HL-60/S4 treated with retinoic acid at 250 ng/mL for 4 days and 3 days (cell line): Measurements from ENCODE around the gene LILRB3.
"Not testable (repeated sequence)": the region's sequence is repeated elsewhere in the genome, so short reads cannot be mapped to it uniquely, and the experiment has no call there.

Experiments used
- in situ Hi-C: fragments of 300-500 bp; cut with MboI; formaldehyde crosslinking; loops from 2 replicates; pipeline ENCODE4 v1.7.0; 2022; ENCODE audit warnings: low sequenced_read_pairs

The LILRB3 gene

DNA sequence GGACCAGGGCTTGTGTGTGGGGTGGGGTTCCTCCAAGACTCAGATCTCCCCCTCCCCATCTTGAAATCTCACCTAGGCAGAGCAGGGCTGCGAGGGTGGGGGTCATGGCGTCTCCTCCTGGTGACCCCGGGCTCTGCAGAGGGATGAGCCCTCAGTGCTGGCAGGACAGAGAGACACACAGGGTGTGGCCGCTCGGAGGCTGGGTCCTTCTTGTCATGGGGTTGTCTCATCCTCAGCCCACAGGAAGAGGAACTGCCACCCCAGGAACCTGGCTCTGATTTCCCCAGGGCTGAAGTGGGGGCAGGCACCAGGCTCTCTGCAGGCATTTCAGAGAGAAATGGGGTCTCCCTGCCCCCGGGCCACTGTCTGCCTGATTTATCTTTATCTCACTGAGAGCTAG, 19.8 kb upstream of the LILRB3 start, which contains the start of gene LILRA6:
TSS of gene LILRA6 (minus strand) at position 145 of the 400 bp plus-strand sequence.
- in situ Hi-C loops, result not testable (repeated sequence)

DNA sequence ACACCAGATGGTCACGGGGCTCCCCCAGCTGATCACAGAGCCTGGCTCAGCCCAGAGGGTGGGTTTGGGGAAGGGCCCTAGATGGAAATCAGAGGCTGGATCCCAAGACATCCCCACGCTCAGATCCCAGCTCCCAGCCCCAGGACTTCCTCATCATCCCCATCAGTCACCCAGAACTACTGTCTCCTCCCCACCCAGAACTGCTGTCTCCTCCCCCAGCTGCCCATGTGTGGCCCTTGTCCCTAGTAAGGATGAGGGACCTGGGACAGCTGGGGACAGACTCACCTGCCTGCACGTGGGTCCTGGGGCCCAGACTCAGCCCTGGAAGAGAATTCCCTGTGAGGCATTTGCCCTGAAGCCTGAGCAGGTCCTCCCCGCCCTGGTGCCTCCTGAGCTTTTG, 19.4 kb upstream of the LILRB3 start:
- in situ Hi-C loops, result not testable (repeated sequence)

DNA sequence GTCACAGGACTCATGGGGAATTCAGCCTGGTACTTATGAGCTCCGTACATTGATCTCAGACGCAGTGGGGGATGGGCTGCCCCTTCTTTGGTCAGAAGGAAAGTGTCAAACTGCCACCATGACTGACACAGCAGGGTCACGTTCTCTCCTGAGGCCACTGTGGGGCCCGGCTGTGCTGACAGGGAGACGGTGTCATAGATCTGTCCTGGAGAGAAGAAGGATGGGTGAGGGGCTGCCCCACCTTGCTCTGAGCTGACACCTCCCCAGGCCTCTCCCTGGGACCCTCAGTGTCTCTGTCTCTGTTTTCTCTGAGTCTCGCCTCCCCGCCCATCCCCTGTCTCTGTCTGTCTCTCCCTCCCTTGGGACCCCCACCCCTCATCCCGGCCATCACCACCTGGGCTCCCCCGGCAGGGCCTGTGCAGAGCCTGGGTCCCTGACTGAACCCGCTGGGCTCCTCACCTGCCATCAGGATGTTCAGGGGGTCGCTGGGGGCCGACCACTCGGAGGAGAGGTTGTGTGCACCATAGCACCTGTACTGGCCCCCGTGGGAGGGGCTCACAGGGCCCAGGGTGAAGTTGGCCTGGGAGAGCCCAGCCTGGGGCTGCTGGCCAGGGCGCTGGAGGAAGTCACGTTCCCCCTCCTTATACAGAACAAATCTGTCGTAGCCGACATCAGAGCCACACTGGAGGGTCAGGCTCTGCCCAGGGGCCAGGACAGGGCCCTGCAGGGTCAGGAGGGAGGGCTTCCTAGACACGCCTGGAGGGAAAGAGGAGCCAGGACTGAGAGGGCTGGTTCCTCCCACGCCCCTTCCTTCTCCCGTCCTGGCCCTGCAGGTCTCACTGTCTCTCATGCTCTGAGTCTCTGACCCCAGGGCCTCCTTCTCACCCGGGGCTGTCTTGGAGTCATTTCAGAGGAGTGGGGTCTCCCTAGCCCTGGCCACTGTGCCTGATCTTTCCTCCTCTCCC, 17.8 kb upstream of the LILRB3 start:
- in situ Hi-C loops, result not testable (repeated sequence)

DNA sequence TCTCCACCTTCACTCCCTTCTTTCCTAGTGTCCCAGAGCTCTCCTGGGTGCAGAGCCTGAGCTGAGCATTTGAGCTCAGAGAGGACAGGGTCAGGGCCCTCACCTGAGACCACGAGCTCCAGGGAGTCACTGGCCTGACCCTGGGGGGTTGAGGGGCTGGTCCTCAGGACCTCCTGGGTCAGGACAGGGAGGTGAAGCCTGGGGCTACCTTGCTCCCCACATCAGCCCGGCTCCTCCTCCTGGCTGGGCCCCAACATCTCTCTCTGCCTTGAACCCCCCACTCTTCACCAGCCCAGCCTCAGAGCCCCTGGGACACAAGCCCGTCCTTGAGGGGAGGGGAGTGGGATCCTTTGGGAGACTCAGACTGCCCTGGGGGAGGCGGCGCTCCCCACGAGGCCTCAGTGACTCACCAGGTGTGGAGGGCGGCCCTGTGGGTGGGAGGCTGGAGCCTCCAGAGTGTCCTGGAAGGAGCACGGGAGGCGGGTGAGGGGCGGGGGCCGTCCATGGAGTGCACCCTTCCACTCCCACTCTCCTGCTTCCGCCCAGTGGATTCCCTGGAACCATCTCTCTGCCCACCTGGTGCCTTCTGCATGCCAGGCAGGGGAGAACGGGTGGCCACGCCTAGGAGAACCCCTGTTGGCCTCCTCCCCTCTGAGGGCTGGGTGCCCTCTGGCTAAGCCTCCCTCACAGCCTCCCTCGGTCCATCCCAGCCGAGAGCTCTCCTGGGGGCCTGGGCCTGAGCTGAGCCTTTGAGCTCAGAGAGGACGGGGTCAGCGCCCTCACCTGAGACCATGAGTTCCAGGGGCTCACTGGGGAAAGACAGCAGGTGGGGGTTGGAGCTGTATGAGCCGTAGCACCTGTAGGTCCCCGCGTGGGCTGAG, 16.9 kb upstream of the LILRB3 start:
- in situ Hi-C loops, result not testable (repeated sequence)

DNA sequence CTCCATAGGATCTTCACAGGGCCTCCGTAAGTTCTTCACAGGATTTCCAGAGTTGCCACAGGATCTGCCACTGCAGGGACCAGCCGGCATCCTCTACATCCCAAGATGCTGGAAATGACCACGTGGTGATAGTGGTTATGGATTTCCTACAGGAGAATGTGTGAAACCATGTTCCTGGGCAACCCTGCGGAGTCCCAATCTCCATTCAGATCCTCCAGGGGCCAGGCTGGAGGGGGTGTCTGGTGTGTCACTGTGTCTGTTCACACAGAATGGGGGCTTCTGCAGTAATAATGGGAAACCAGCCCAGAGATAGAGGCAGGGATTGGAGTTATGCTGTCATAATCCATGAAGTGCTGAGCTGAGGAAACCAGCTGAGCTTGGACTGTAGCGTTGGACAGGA, 11.1 kb upstream of the LILRB3 start:
- in situ Hi-C loops, result no loop called here

DNA sequence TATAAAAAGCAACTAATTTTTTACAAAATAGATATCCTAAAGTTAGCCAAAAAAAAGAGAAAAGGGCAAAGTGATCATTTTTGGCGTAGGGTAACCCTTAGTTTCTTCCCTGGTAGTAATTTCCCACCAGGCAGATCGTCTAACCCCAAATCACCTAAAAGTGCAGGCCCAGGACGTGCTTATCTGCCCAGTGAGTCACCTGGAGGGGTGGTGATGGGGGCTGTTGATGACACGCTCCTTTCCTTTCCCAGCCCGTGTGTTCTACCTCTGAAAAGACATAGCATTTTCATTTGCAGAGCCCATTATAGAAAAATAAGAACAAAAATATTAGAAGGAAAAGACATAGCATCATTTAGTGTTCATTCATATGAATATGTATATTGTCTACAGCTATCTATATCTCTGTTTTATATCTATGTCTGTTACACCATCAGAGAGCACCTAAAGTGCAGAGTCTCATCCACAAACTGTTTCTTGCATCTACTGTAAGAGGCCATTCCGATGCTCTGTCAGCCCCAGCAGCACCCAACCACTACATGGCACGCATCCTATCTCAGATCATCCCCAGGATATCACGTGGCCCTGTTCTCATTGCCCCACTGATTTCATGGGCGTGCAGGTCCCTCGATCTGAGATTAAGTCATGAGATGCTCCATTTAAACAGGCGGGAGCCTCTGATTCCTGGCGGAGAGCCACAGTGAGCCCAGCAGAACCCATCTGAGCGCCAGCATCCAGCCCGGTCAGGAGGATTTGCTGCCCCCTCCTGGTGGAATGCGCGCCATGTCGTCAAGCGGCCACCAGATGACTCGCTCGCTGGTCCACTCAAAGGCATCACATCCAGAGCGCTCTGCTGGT, 8.5 kb upstream of the LILRB3 start:
- in situ Hi-C loops, result no loop called here

DNA sequence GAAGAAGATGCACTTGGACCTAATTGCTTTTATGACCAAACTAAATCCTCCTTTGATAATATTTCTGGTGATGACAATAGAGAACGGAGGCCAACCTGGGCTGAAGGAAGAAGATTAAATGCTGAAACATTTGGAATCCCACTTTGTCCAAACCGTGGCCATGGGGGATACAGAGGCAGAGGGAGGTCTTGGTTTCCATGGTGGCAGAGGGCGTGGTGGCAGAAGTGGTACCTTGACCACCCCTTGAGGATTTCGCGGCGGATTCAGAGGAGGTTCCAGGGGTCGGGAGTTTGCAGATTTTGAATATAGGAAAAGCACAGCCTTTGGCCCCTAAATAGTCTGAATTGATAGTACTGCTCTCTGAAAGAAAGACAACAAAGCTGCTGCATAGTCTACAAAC, 7.2 kb upstream of the LILRB3 start:
- in situ Hi-C loops, result no loop called here

DNA sequence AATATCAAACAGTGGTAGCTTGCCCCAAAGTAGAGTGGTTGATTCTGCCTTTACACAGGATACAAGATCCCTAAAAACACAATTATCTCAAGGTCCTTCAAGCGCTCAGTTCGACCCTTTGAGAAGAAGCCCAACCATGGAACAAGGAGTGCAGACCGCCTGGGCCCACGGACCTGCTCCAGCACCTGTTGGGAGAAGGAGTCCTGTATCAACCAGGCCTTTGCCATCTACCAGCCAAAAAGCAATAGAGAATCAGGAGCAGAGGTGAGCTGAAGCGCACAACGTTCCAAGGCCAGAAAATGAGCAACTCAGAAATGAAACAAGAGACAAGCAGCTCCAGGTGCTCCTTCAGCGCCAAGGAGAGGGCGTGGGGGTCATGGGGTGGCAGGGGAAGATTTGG, 6.3 kb upstream of the LILRB3 start:
- in situ Hi-C loops, result no loop called here

DNA sequence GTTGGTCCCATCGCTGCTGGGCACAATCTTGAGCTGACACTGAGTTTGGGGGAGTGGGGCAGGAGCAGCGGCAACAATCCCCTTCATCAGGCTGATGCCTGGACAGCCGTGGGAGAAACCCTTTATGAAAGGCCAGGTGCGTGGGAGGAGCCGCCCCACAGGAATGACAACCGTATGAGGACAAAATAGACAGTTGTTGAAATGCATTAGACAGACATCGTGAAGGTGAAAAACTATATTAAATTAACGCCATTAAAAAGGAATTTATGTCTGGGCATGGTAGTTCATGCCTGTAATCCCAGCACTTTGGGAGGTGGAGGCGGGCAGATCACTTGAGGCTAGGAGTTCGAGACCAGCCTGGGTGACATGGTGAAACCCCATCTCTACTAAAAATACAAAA, 1.8 kb upstream of the LILRB3 start:
- in situ Hi-C loops, result not testable (repeated sequence)

DNA sequence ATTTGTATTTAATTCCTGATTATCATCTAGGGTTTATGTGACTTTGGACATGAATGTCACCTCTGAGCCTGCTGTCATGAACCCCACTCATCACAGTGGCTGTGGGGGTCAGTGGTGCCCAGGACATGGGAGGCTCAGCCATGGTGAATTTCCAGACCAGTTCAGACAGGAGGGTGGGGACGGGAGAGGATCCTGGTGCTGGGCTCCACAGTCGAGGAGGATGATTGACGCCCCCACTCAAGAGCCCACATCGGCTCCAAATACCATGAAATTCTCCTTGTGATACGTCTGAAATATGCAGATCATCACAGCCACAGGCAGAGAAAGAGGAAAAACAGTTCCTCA, 1.1 kb upstream of the LILRB3 start:
- in situ Hi-C loops, result not testable (repeated sequence)

DNA sequence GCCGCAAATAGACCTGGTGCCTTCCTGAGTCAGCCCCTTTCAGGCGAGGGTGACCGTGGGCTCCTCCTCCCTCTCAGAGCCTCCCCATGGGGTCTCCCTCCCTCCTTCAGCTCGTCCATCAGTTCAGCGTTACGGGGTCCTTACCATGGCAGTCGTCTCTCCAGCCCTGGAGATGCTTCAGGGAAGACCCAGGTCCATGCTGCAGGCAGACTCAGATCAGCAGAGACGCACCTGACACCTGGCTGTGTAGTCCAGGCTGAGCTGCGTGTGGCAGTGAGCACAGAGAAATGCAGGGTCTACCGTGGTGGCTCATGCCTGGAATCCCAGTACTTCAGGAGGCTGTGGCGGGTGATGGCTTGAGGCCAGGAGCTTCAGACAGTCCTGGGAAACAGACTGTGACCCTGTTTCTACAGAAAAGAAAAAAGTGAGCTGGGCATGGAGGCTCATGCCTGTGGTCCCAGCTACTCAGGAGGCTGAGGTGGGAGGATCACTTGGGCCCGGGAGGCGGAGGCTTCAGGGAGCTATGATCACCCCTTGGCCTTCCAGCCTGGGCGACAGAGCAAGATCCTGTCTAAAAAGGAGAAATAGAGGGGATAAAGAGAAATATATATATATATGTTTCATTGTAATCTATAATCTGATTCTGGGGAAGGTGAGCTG, 600 bp upstream of the LILRB3 start:
- in situ Hi-C loops, result not testable (repeated sequence)

DNA sequence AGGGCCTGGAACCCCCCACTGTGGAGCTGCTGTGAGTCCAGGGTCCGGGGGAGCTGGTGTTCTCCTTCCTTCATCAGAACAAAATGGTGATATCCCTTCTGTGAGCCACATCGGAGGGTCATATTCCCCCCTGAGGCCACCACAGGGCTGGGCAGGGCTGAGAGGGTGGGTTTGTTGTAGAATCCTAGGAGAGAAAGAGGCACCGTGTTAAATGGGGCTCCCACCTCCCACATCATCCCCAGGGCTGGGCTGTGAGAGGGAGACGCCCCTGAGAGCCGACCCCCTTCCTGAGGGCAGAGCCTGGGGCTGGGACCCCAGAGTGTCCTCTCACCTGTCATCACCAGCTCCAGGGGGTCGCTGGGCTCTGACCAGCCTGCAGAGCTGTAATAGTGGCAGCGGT, 860 bp downstream of the LILRB3 start:
- in situ Hi-C loops, result not testable (repeated sequence)

DNA sequence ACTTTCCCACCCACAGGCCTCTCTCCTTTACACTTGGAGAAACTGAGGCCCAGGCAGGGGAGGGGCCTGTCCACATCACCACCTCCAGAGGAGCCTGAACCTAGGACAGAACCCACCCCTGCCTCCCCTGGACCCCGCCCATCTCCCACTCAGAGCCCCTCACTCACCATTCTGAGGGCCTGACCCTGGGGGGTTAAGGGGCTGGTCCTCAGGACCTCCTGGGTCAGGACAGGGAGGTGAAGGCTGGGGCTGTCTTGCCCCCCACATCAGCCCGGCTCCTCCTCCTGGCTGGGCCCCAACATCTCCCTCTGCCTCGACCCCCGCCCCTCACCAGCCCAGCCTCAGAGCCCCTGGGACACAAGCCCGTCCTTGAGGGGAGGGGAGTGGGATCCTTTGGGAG, 3.1 kb downstream of the LILRB3 start:
- in situ Hi-C loops, result not testable (repeated sequence)

DNA sequence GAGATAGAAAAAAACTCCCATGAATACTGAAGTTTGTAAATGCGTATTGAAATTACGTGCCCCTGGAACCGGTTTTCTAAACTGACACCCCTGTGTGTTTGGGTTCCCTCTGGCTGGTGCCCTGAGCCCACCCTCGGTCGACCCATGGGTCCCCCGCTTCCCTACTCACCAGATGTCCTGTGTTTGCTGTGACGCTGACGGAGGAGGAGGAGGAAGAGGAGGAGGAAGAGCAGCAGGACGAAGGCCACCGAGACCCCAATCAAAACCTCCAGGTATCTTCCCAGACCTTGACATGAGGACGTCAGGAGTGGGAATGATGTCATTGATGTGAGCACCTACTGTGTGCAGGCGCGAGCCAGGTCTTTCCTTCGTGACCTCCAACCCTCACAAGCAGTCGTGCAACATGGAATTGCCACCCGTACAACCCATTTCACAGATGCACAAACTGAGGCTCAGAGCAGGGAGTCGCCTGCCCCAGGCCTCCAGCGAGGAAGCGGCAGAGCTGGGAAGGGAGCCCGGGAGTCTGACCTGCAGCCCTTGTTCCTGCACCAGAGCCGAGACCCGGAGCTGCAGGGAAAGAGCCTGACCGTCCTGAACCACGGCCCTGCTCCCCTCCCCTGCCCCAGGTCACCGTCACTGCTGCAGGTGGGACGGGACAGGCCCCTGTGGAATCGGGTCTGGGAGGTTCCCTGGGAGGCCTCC, 3.7 kb downstream of the LILRB3 start:
- in situ Hi-C loops, result no loop called here

DNA sequence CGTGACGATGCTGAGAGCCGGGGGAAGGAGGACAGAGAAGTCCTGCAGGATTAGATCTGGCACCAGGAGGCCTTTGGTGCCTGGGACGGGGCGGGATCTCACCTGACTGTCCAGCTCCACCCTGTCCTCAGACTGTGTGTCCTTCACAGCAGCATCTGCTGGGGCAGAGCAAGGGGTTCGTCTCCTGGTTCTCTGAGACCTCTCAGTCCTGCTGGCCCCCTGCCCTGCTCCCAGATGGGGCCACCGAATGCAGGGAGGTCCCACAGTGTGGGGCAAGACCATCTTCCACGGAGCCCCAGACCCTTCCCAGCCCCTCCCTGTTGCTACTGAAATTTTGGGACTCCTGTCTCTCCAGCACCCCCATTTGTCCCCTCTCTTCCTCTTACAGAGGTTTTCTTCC, 4.5 kb downstream of the LILRB3 start:
- in situ Hi-C loops, result no loop called here

DNA sequence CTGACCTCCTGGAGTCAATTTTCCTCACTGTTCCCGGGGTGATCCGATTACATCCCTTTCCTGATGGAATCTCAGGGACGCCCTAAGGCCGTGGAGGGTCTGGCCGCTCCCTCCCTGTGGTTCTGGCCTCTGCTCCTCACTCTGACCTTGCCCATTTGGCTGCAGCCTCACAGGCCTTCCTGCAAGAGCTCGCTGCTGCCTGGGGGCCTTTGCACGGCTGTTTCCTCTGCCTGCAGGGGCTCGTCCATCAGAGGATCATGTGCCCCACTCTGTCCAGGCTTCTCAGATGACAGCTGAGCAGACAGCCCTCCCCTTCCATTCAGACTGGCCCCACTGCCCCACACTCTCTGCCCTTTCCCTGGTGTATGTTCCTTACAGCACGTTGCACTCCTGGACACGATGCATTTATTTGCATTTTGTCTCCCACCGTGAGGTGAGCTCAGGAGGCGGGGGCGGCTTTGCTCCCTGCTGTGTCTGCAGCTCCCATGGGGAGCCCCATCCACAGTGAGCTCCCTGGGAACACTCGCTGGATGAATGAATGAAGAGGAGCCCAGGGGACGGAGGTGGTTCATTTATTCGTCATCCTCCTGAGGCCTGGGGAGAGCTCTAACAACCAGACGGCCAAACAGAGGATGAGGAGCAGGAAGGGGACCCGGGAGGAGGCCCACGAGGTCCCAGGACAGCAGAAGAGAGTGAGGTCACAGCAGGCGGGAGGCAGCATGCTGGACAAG, 5.1 kb downstream of the LILRB3 start:
- in situ Hi-C loops, result not testable (repeated sequence)

DNA sequence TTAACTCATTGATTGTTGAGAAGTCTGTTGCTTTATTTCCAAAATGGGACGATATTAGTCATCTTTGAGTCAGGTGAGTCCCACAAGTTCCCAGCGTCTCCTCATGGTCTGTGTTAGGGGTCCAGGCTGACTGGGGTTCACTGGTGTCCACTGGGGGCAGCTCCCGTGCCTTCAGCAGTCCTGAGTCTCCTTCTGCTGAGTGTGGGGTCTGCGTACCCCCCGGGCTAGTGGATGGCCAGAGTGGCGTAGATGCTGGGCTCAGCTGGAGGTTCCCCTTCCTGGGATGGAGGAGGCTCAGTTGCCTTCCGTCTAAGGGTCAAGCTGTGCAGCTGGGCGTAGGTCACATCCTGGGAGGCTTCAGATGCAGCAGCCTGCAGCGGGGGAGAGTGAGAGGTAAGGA, 5.9 kb downstream of the LILRB3 start:
- in situ Hi-C loops, result no loop called here

DNA sequence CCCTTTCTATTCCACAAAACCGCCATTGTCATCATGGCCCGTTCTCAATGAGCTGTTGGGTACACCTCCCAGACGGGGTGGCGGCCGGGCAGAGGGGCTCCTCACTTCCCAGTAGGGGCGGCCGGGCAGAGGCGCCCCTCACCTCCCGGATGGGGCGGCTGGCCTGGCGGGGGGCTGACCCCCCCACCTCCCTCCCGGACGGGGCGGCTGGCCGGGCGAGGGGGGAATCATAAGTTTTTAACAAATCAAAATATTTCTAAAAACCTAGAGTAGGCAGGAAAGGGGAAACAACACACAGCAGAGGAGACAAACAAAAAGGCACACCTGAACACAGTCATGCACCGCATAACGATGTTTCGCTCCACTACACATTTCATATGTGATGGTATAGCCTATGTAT, 8.1 kb downstream of the LILRB3 start:
- in situ Hi-C loops, result not testable (repeated sequence)

DNA sequence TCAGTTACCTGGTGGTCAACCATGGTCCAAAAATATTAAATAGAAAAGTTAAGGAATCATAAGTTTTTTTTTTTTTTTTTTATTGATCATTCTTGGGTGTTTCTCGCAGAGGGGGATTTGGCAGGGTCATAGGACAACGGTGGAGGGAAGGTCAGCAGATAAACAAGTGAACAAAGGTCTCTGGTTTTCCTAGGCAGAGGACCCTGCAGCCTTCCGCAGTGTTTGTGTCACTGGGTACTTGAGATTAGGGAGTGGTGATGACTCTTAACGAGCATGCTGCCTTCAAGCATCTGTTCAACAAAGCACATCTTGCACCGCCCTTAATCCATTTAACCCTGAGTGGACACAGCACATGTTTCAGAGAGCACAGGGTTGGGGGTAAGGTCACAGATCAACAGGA, 8.6 kb downstream of the LILRB3 start:
- in situ Hi-C loops, result not testable (repeated sequence)
